Liver (tissue), 9 donors: ENCODE results near the gene GNAI3. TPM values are rescaled to one million over a fixed set of nuclear protein-coding genes. Genes with fewer than 3 reads are reported as not detected.

Experiments
- DNase-seq: peaks from one replicate; pipeline ENCODE4 v3.0.0-alpha.2; 2017; ENCODE audit warnings: low spot score
- H3K27ac ChIP-seq, 2 donors: one replicate each; pipeline ENCODE4 v1.7.0; 2013; ENCODE audit warnings: inconsistent platforms in 2 of 2, low read length in 2 of 2, control low read depth in 1 of 2, low read depth in 1 of 2, mild to moderate bottlenecking in 1 of 2
- H3K27me3 ChIP-seq, 4 donors: one replicate each; pipeline versions ENCODE4 v1.6.1 to v1.7.0; 2013; ENCODE audit warnings: low read length in 3 of 4, inconsistent platforms in 1 of 4, mild to moderate bottlenecking in 1 of 4, moderate library complexity in 1 of 4; ENCODE audit not compliant: control insufficient read depth in 4 of 4, insufficient read depth in 4 of 4
- H3K36me3 ChIP-seq, 4 donors: one replicate each; pipeline versions ENCODE4 v1.6.1 to v1.7.0; 2013; ENCODE audit warnings: low read length in 3 of 4, mild to moderate bottlenecking in 3 of 4, low read depth in 1 of 4, moderate library complexity in 1 of 4; ENCODE audit not compliant: control insufficient read depth in 4 of 4, insufficient read depth in 3 of 4
- H3K4me1 ChIP-seq, 4 donors: one replicate each; pipeline versions ENCODE4 v1.6.1 to v1.7.0; 2013; ENCODE audit warnings: low read length in 3 of 4, mild to moderate bottlenecking in 3 of 4, moderate library complexity in 1 of 4; ENCODE audit not compliant: control insufficient read depth in 4 of 4, insufficient read depth in 4 of 4
- H3K4me3 ChIP-seq, 3 donors: one replicate each; pipeline versions ENCODE4 v1.6.1 to v1.7.0; 2013; ENCODE audit warnings: low read length in 3 of 3, control low read depth in 1 of 3, low read depth in 1 of 3, mild to moderate bottlenecking in 1 of 3
- H3K9ac ChIP-seq, 2 donors: one replicate each; pipeline ENCODE4 v1.7.0; 2013; ENCODE audit warnings: low read length in 2 of 2, mild to moderate bottlenecking in 2 of 2, moderate library complexity in 2 of 2, control low read depth in 1 of 2, low read depth in 1 of 2
- H3K9me3 ChIP-seq, 4 donors: one replicate each; pipeline versions ENCODE4 v1.6.1 to v1.7.0; 2013; ENCODE audit warnings: low read length in 3 of 4; ENCODE audit not compliant: control insufficient read depth in 4 of 4
- ATF3 ChIP-seq: IDR thresholded peaks from 2 replicates; pipeline ENCODE4 v1.6.1; 2016; ENCODE audit warnings: antibody characterized with exemption
- EGR1 ChIP-seq, 2 donors: IDR thresholded peaks; 2 replicates each; pipeline ENCODE4 v1.6.1; 2016 to 2018; ENCODE audit warnings: antibody characterized with exemption in 2 of 2, low read depth in 2 of 2
- FOXA1 ChIP-seq: IDR thresholded peaks from 2 replicates; pipeline ENCODE4 v1.6.1; 2016; ENCODE audit warnings: antibody characterized with exemption
- GABPA ChIP-seq, 2 donors: IDR thresholded peaks in 1 of 2; conservative IDR thresholded peaks in 1 of 2; 2 replicates each; pipeline ENCODE4 v1.6.1; 2016; ENCODE audit warnings: antibody characterized with exemption in 2 of 2, mild to moderate bottlenecking in 1 of 2, moderate library complexity in 1 of 2
- HNF4G ChIP-seq: IDR thresholded peaks from 2 replicates; pipeline ENCODE4 v1.6.1; 2016; ENCODE audit warnings: antibody characterized with exemption
- JUND ChIP-seq, 2 donors: IDR thresholded peaks; 2 replicates each; pipeline ENCODE4 v1.6.1; 2016; ENCODE audit warnings: antibody characterized with exemption in 2 of 2
- MAX ChIP-seq: IDR thresholded peaks from 2 replicates; pipeline ENCODE4 v1.6.1; 2016; ENCODE audit warnings: antibody characterized with exemption
- RAD21 ChIP-seq, 2 donors: IDR thresholded peaks; 2 replicates each; pipeline ENCODE4 v1.6.1; 2016; ENCODE audit warnings: antibody characterized with exemption in 2 of 2, mild to moderate bottlenecking in 2 of 2
- REST ChIP-seq: IDR thresholded peaks from 2 replicates; pipeline ENCODE4 v1.6.1; 2016; ENCODE audit warnings: antibody characterized with exemption, mild to moderate bottlenecking
- SP1 ChIP-seq: IDR thresholded peaks from 2 replicates; pipeline ENCODE4 v1.6.1; 2018; ENCODE audit warnings: antibody characterized with exemption, mild to moderate bottlenecking
- TAF1 ChIP-seq: conservative IDR thresholded peaks from 2 replicates; pipeline ENCODE4 v1.6.1; 2016; ENCODE audit warnings: antibody characterized with exemption, mild to moderate bottlenecking
- YY1 ChIP-seq: IDR thresholded peaks from 2 replicates; pipeline ENCODE4 v1.6.1; 2016; ENCODE audit warnings: antibody characterized with exemption, mild to moderate bottlenecking
- ZBTB33 ChIP-seq: IDR thresholded peaks from 2 replicates; pipeline ENCODE4 v1.6.1; 2016; ENCODE audit warnings: antibody characterized with exemption
- polyA plus RNA-seq, 2 donors: library from polyadenylated mRNA; stranded (reverse) in 1 of 2; unstranded in 1 of 2; fragments of 200-250 nt in 1 of 2; fragments of >200 nt in 1 of 2; fragmentation: Nextera tagmentation in 1 of 2; extraction: Ambion mirVana in 1 of 2; gene quantifications; one replicate each; pipeline versions ENCODE4 v1.2.1 to v1.2.3, GENCODE V29; 2013 to 2015
- total RNA-seq, 2 donors: library from RNA; depleted of rRNA; stranded (reverse); fragments of >200 nt; gene quantifications; one replicate each; pipeline ENCODE4 v1.2.3, GENCODE V29; 2014
- donor health status: healthy.
- donor health status: healthy.
- donor health status: healthy.
- donor health status: healthy.
- donor health status: healthy.

Gene GNAI3
- total and polyA plus RNA-seq, 4 donors, result 1.9 to 6.5 (median 4.3) TPM

GRCh38 chr1:109559995-109560394 is 11.6 kb downstream of the GNAI3 start:
- H3K27me3 ChIP-seq, result no peaks in the 10 kb centered on the region

More at GRCh38 chr1:109559995-109560394, 11.6 kb downstream of the GNAI3 start:
- DNase-seq, result no peak
- Histone ChIP-seq H3K36me3 (no peaks in the 10 kb centered on the region), H3K9me3 (no peaks in the 10 kb centered on the region), H3K27ac (no peak overlapping the region), H3K4me3 (no peak overlapping the region), H3K4me1 (peaks cover 3 to 24% (median 14%) of the 10 kb centered on the region in 4 donors), H3K9ac (no peak overlapping the region)
- TF ChIP-seq RAD21 (IDR thresholded peaks at IDR 0.05), result no peak
- no peak for TF ChIP-seq REST
- TF ChIP-seq ATF3, result no peak
- TF ChIP-seq FOXA1, result no peak
- TF ChIP-seq GABPA (IDR thresholded peaks at IDR 0.05 in 1 of 2, conservative IDR thresholded peaks at IDR 0.05 in 1 of 2), result no peak
- TF ChIP-seq JUND (IDR thresholded peaks at IDR 0.05), result no peak
- TF ChIP-seq EGR1 (IDR thresholded peaks at IDR 0.05; ENCODE audit: low read depth in 2 of 2), result no peak
- TF ChIP-seq SP1, result no peak
- no peak for TF ChIP-seq HNF4G
- no peak for TF ChIP-seq MAX
- TF ChIP-seq YY1, result no peak
- TF ChIP-seq ZBTB33, result no peak
- TF ChIP-seq TAF1, result no peak
